LHCN-M2 (cell line): ENCODE measurements around the gene SLCO1A2. TPM values are rescaled to one million over a fixed set of nuclear protein-coding genes. Genes with fewer than 3 reads are reported as not detected.
A peak's percentile ranks its signal among the peaks of the same experiment; 100 is the strongest.

ENCODE experiments used
- DNase-seq: peaks from one replicate; pipeline ENCODE4 v3.0.0-alpha.2; 2012; ENCODE audit warnings: low read depth
- total RNA-seq: library from RNA; depleted of rRNA; stranded (reverse); fragments of >200 nt; gene quantifications from 2 replicates; pipeline ENCODE4 v1.2.3, GENCODE V29; 2014

SLCO1A2 gene
- total RNA-seq, 1 experiment from 2014 or later, result 0.29 TPM

GRCh38 chr12:21330682-21331253 is 3.9 kb downstream of the SLCO1A2 start:
- peak; percentile 40 for DNase-seq

- no peak for DNase-seq
Observed at GRCh38 chr12:21328578-21328977, 6.1 kb downstream of the SLCO1A2 start.

GRCh38 chr12:21324551-21324950 is 10.2 kb downstream of the SLCO1A2 start:
- no peak for DNase-seq

- peak; percentile 4 for DNase-seq
Observed at GRCh38 chr12:21323736-21324135, 11.0 kb downstream of the SLCO1A2 start.

GRCh38 chr12:21308785-21309184 is 25.9 kb downstream of the SLCO1A2 start:
- DNase-seq, result no peak

GRCh38 chr12:21305661-21306060 is 29.1 kb downstream of the SLCO1A2 start:
- DNase-seq, result peak; percentile 26

- DNase-seq, result no peak
Observed at GRCh38 chr12:21300632-21301031, 34.1 kb downstream of the SLCO1A2 start.

GRCh38 chr12:21296751-21297406 is 37.8 kb downstream of the SLCO1A2 start:
- peak; percentile 18 for DNase-seq

GRCh38 chr12:21296348-21296747 is 38.4 kb downstream of the SLCO1A2 start:
- DNase-seq, result no peak

GRCh38 chr12:21294176-21294575 is 40.5 kb downstream of the SLCO1A2 start:
- DNase-seq, result no peak

GRCh38 chr12:21292111-21292510 is 42.6 kb downstream of the SLCO1A2 start:
- no peak for DNase-seq

- no peak for DNase-seq
Observed at GRCh38 chr12:21289698-21290097, 45.0 kb downstream of the SLCO1A2 start.

- DNase-seq, result no peak
Observed at GRCh38 chr12:21276826-21277225, 57.9 kb downstream of the SLCO1A2 start.

GRCh38 chr12:21265932-21266331 is 68.8 kb downstream of the SLCO1A2 start:
- no peak for DNase-seq

GRCh38 chr12:21264232-21264631 is 70.5 kb downstream of the SLCO1A2 start:
- no peak for DNase-seq

- no peak for DNase-seq
Observed at GRCh38 chr12:21257172-21257571, 77.5 kb downstream of the SLCO1A2 start.

GRCh38 chr12:21252070-21252469 is 82.6 kb downstream of the SLCO1A2 start:
- DNase-seq, result no peak

- peak; percentile 11 for DNase-seq
Observed at GRCh38 chr12:21248679-21249078, 86.0 kb downstream of the SLCO1A2 start.

- DNase-seq, result no peak
Observed at GRCh38 chr12:21239866-21240265, 94.9 kb downstream of the SLCO1A2 start.

GRCh38 chr12:21234395-21234794 is 100.3 kb downstream of the SLCO1A2 start:
- no peak for DNase-seq

- DNase-seq, result no peak
Observed at GRCh38 chr12:21223930-21224329, 110.8 kb downstream of the SLCO1A2 start.

- DNase-seq, result no peak
Observed at GRCh38 chr12:21221778-21222177, 112.9 kb downstream of the SLCO1A2 start.

GRCh38 chr12:21221072-21221471 is 113.6 kb downstream of the SLCO1A2 start:
- no peak for DNase-seq

GRCh38 chr12:21220266-21220665 is 114.5 kb downstream of the SLCO1A2 start:
- no peak for DNase-seq
